ENCODE data around the gene SLC25A13. TPM values are rescaled to one million over a fixed set of nuclear protein-coding genes. Genes with fewer than 3 reads are reported as not detected.

SLC25A13 gene
- total and polyA plus RNA-seq, 2 of the 4 experiments (the other 2 are of a cell fraction): 7.4 to 11.7 TPM

- H3K4me1 ChIP-seq (ENCODE audit: control insufficient read depth, insufficient read depth, low read length): no peaks in the 10 kb centered on the region
- no peak overlapping the region for H3K4ac ChIP-seq (ENCODE audit: low read depth, low read length)
- H4K5ac ChIP-seq (ENCODE audit: low read depth, low read length): no peak overlapping the region
- no peak overlapping the region for H2AFZ ChIP-seq (replicated peaks; ENCODE audit: low read length, poor library complexity)
- no peak overlapping the region for H2BK5ac ChIP-seq (ENCODE audit: low read depth, low read length, poor library complexity, severe bottlenecking)
- H2AK9ac ChIP-seq (replicated peaks; ENCODE audit: low read depth, low read length, poor library complexity): no peak overlapping the region
- no peak overlapping the region for H3K4me2 ChIP-seq (ENCODE audit: low read depth, low read length)
- no peaks in the 10 kb centered on the region for H3K36me3 ChIP-seq (ENCODE audit: control insufficient read depth, insufficient read depth, low read length)
- dilution Hi-C loops (cut with HindIII; ENCODE audit: low sequenced_read_pairs, unreplicated experiment) (no loop called here), intact Hi-C loops (cut with micrococcal nuclease) (no loop called here), in situ Hi-C loops (cut with MboI; ENCODE audit: low sequenced_read_pairs) (no loop called here)
- TF ChIP-seq ELK1 (IDR thresholded peaks at IDR 0.05; ENCODE audit: borderline replicate concordance, low read depth, low read length): no peak
- TF ChIP-seq RAD21 (IDR thresholded peaks at IDR 0.05; ENCODE audit: low read length): no peak
- no peak for TF ChIP-seq FOS (IDR thresholded peaks at IDR 0.05; ENCODE audit: low read depth, low read length)
- TF ChIP-seq CEBPB (IDR thresholded peaks at IDR 0.05; ENCODE audit: low read depth, low read length): no peak
- no peak for TF ChIP-seq CHD1 (IDR thresholded peaks at IDR 0.05; ENCODE audit: low read depth, low read length)
- no peak for TF ChIP-seq RFX5 (IDR thresholded peaks at IDR 0.05; ENCODE audit: low read depth, low read length)
- no peak for TF ChIP-seq RCOR1 (IDR thresholded peaks at IDR 0.05; ENCODE audit: insufficient replicate concordance, low read length)
- TF ChIP-seq BHLHE40 (IDR thresholded peaks at IDR 0.05; ENCODE audit: low read depth, low read length): no peak
- TF ChIP-seq MAFK (IDR thresholded peaks at IDR 0.05; ENCODE audit: low read depth, low read length): no peak
- TF ChIP-seq NFE2L2 (IDR thresholded peaks at IDR 0.05; ENCODE audit: low read depth, low read length): no peak
- no peak for TF ChIP-seq CTCF (conservative IDR thresholded peaks at IDR 0.05; ENCODE audit: low read depth, low read length)
- TF ChIP-seq SMC3 (IDR thresholded peaks at IDR 0.05; ENCODE audit: low read depth, low read length): no peak
- CTCF ChIA-PET: no interaction called here
- H3K9ac ChIP-seq (ENCODE audit: low read depth, low read length): no peak overlapping the region
- no TSS peak for BruUV-seq (replicated peaks)
- DNase-seq (no peak), ATAC-seq (ENCODE audit: low read depth) (no peak)
- H4K8ac ChIP-seq (ENCODE audit: low read depth in 2 of 2, low read length in 2 of 2): no peak overlapping the region
- no peak overlapping the region for H4K91ac ChIP-seq (ENCODE audit: insufficient read depth, low read depth, low read length)
- H3K4me3 ChIP-seq (ENCODE audit: insufficient read depth, low read depth, low read length): no peak overlapping the region
- H3K27ac ChIP-seq (ENCODE audit: insufficient read depth, low read length): no peak overlapping the region
- no peak overlapping the region for H3K14ac ChIP-seq (replicated peaks; ENCODE audit: low read depth, low read length)
- no peak overlapping the region for H3K23ac ChIP-seq (ENCODE audit: low read depth, low read length)
- POLR2A ChIA-PET (ENCODE audit: unreplicated experiment): no interaction called here
- no peak overlapping the region for H3K56ac ChIP-seq (ENCODE audit: extremely low read depth, insufficient read depth, low read length)
- no peaks in the 10 kb centered on the region for H4K20me1 ChIP-seq (ENCODE audit: insufficient read depth, low read length)
- no peak overlapping the region for H2AK5ac ChIP-seq (ENCODE audit: low read depth, low read length)
- no CpG with 5 or more reads among the region's 1 CpG for WGBS, 2 experiments (ENCODE audit: extremely low coverage in 2 of 2, insufficient read length in 1 of 2)
- no peaks in the 10 kb centered on the region for H3K9me3 ChIP-seq (ENCODE audit: control insufficient read depth, insufficient read depth, low read length)
- H3K9me1 ChIP-seq (ENCODE audit: insufficient read depth, low read length): no peaks in the 10 kb centered on the region
- H2BK15ac ChIP-seq (ENCODE audit: low read depth, low read length): no peak overlapping the region
- no peak overlapping the region for H2BK120ac ChIP-seq (ENCODE audit: low read depth, low read length)
- no peak overlapping the region for H2BK20ac ChIP-seq (ENCODE audit: low read depth, low read length)
- H3K79me1 ChIP-seq (ENCODE audit: low read depth in 1 of 2, low read length in 2 of 2): no peaks in the 10 kb centered on the region
- H3K27me3 ChIP-seq (ENCODE audit: control insufficient read depth, insufficient read depth, low read length): no peaks in the 10 kb centered on the region
- H3K18ac ChIP-seq (ENCODE audit: low read depth, low read length): no peak overlapping the region
Measured at GRCh38 chr7:96342049-96342448, 20.2 kb upstream of the SLC25A13 start.

Measured in IMR-90 (cell line).